ENCODE measurements around the gene ALPP.

Gene ALPP

GRCh38 chr2:232431705-232432590 is 53.4 kb downstream of the ALPP start:
- DNase-seq: no peak

Measured in GOT3 (cell line).